Subcutaneous adipose tissue (tissue), 4 donors: ENCODE data around the gene LRRN2. TPM values are rescaled to one million over a fixed set of nuclear protein-coding genes. Genes with fewer than 3 reads are reported as not detected.

Source experiments
- total RNA-seq, 4 donors: library from RNA; depleted of rRNA; stranded (reverse); fragments of >200 nt; gene quantifications; one replicate each; pipeline ENCODE4 v1.1.0, GENCODE V29; 2016
- TF ChIP-seq, protein P1 (sequence below): fragments of 450-650 bp; IDR thresholded peaks from one replicate; pipeline ENCODE4 v1.5.1; 2016; ENCODE audit warnings: low read depth, mild to moderate bottlenecking, control low read depth, antibody characterized with exemption, moderate library complexity

LRRN2 gene
- total RNA-seq, 4 donors from 2014 or later, result 0.17 to 0.38 TPM; not detected in 2

- TF ChIP-seq, protein P1, sequence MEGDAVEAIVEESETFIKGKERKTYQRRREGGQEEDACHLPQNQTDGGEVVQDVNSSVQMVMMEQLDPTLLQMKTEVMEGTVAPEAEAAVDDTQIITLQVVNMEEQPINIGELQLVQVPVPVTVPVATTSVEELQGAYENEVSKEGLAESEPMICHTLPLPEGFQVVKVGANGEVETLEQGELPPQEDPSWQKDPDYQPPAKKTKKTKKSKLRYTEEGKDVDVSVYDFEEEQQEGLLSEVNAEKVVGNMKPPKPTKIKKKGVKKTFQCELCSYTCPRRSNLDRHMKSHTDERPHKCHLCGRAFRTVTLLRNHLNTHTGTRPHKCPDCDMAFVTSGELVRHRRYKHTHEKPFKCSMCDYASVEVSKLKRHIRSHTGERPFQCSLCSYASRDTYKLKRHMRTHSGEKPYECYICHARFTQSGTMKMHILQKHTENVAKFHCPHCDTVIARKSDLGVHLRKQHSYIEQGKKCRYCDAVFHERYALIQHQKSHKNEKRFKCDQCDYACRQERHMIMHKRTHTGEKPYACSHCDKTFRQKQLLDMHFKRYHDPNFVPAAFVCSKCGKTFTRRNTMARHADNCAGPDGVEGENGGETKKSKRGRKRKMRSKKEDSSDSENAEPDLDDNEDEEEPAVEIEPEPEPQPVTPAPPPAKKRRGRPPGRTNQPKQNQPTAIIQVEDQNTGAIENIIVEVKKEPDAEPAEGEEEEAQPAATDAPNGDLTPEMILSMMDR, result no peak
Observed at GRCh38 chr1:204676043-204676442, 9.5 kb downstream of the LRRN2 start.

- TF ChIP-seq, protein P1, result no peak
Observed at GRCh38 chr1:204673909-204674649, 11.5 kb downstream of the LRRN2 start.

DNA sequence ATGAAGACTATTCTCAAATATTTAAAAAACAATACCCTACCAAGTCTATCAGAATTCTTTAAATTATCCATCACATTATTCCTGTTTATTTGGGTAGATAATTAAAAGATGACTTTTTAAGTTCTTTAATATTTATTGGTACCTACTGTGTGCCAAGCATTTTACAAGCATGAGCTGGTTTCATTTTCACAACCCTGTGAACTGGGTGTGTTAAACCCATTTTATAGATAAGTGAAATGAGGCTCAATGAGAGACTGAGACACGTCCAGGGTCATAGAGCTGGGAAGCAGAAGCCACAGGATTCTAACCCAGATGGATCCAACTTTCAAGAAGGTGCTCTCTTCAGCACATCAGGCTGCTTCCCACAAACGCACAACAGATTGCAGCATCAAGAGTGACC, 12.3 kb downstream of the LRRN2 start:
- TF ChIP-seq, protein P1, result no peak

- TF ChIP-seq, protein P1, result no peak
Observed at GRCh38 chr1:204672482-204673121, 12.9 kb downstream of the LRRN2 start.

GRCh38 chr1:204672069-204672468, 13.5 kb downstream of the LRRN2 start:
- TF ChIP-seq, protein P1, result no peak

- TF ChIP-seq, protein P1, result no peak
Observed at GRCh38 chr1:204670152-204670927, 15.2 kb downstream of the LRRN2 start.

DNA sequence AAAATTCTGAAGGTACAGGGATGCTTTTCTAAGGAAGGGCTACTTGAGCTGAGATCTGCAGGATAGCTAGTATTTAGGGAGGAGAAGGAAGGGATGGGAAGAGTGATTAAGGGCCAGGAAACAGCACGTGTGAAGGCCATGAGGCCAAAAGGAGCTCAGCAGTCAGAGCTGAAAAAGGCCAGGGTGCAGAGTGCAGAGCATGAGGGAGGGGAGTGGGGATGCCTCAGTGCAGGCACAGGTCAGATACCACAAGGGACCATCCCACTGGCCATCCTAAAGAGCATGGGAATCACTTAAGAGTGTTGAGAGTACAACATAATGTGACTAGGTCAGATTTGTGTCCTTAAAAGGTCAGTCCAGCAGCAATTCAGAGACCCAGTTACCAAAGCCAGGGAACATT, 16.0 kb downstream of the LRRN2 start:
- TF ChIP-seq, protein P1, result no peak
